ENCODE data around the gene TARM1.

Gene TARM1

DNA sequence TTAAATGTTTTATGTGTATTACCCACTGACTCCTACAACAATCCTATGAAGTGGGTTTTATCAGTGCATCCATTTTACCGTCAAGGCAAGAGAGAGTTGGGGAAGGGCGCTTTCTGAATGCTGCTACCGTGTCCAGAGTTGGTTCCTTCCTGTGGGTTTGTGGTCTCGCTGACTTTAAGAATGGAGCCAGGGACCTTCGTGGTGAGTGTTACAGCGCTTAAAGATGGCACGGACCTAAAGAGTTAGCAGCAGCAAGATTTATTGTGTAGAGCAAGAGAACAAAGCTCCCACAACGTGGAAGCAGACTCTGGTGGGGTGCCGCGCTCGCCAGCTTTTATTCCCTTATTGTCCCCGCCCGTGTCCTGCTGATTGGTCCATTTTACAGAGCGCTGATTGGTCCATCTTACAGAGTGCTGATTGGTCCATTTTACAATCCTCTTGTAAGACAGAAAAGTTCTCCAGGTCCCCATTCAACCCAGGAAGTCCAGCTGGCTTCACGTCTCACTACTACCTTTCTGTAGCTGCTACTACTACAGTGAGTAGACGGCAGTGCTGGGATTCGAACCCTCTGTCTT, 13.3 kb upstream of the TARM1 start:
- Histone ChIP-seq H3K79me2 (ENCODE audit: insufficient read depth, low read depth) (no peaks in the 10 kb centered on the region), H3K36me3 (ENCODE audit: insufficient read depth) (no peaks in the 10 kb centered on the region), H3K27me3 (ENCODE audit: insufficient read depth, low read depth) (peaks cover 4% of the 10 kb centered on the region; the same call in 1 of the 2 replicates), H2AFZ (ENCODE audit: low read depth) (no peak overlapping the region), H3K4me2 (no peak overlapping the region), H3K4me1 (ENCODE audit: low read depth, poor library complexity, severe bottlenecking) (no peaks in the 10 kb centered on the region), H3K4me3 (IDR thresholded peaks at IDR 0.05; ENCODE audit: insufficient read depth, low read depth, low read length) (no peak overlapping the region), H3K27ac (no peak overlapping the region), H3K9ac (no peak overlapping the region), H4K20me1 (ENCODE audit: insufficient read depth) (no peaks in the 10 kb centered on the region)
- TF ChIP-seq, protein P1, sequence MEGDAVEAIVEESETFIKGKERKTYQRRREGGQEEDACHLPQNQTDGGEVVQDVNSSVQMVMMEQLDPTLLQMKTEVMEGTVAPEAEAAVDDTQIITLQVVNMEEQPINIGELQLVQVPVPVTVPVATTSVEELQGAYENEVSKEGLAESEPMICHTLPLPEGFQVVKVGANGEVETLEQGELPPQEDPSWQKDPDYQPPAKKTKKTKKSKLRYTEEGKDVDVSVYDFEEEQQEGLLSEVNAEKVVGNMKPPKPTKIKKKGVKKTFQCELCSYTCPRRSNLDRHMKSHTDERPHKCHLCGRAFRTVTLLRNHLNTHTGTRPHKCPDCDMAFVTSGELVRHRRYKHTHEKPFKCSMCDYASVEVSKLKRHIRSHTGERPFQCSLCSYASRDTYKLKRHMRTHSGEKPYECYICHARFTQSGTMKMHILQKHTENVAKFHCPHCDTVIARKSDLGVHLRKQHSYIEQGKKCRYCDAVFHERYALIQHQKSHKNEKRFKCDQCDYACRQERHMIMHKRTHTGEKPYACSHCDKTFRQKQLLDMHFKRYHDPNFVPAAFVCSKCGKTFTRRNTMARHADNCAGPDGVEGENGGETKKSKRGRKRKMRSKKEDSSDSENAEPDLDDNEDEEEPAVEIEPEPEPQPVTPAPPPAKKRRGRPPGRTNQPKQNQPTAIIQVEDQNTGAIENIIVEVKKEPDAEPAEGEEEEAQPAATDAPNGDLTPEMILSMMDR (conservative IDR thresholded peaks at IDR 0.05; ENCODE audit: low read depth, low read length), result no peak

DNA sequence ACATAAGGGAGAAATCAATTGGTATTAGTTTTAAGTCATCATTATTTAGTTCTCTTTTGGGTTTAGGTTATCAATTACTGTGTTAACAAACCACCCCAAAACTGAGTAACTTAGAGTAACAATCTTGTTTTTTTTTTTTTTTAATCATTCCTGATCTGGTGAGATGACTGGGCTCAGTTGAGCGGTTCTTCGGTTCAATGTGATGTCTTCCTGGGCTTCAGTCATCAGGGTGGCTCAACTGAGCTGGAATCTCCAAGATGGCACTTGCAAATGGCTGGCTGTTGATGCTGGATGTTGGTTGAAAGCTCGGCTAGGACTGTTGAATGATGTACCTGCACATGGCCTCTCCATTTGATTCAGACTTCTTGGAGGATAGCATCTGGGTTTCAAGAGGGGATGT, 3.2 kb upstream of the TARM1 start:
- TF ChIP-seq, protein P1 (conservative IDR thresholded peaks at IDR 0.05; ENCODE audit: low read depth, low read length), result no peak
- Histone ChIP-seq H3K9ac (no peak overlapping the region), H3K4me3 (IDR thresholded peaks at IDR 0.05; ENCODE audit: insufficient read depth, low read depth, low read length) (no peak overlapping the region)

DNA sequence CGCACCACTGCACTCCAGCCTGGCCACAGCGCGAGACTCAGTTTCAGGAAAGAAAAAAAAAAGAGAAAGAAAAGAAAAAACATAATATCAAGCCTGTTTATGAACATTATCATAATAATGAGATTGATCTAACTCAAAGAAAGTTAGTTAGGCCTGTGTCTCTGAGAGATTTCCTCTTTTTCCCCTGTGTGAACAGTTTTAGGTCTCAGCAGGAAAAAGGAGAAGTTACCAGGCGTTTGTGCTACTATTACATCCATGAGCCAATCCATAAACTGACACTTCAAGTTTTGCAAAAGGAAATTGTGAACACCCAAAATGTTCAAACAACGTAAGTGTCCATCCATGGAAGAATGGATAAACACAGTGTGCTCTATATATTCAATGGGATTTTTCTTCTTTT, 3.8 kb downstream of the TARM1 start:
- Histone ChIP-seq H3K79me2 (ENCODE audit: insufficient read depth, low read depth) (no peaks in the 10 kb centered on the region), H2AFZ (ENCODE audit: low read depth) (no peak overlapping the region), H4K20me1 (ENCODE audit: insufficient read depth) (no peaks in the 10 kb centered on the region), H3K27me3 (ENCODE audit: insufficient read depth, low read depth) (peaks cover 22% of the 10 kb centered on the region), H3K9ac (no peak overlapping the region), H3K36me3 (ENCODE audit: insufficient read depth) (no peaks in the 10 kb centered on the region), H3K4me2 (no peak overlapping the region), H3K4me3 (IDR thresholded peaks at IDR 0.05; ENCODE audit: insufficient read depth, low read depth, low read length) (no peak overlapping the region), H3K27ac (no peak overlapping the region), H3K4me1 (ENCODE audit: low read depth, poor library complexity, severe bottlenecking) (no peaks in the 10 kb centered on the region)
- TF ChIP-seq, protein P1 (conservative IDR thresholded peaks at IDR 0.05; ENCODE audit: low read depth, low read length), result no peak

More for the DNA sequence above, 3.2 kb upstream of the TARM1 start:
- peaks cover 3% of the 10 kb centered on the region for H3K27me3 ChIP-seq (ENCODE audit: insufficient read depth, low read depth)
- no peak overlapping the region for H3K4me2 ChIP-seq
- no peaks in the 10 kb centered on the region for H3K79me2 ChIP-seq (ENCODE audit: insufficient read depth, low read depth)
- H3K4me1 ChIP-seq (ENCODE audit: low read depth, poor library complexity, severe bottlenecking), result no peaks in the 10 kb centered on the region
- H4K20me1 ChIP-seq (ENCODE audit: insufficient read depth), result no peaks in the 10 kb centered on the region
- no peak overlapping the region for H3K27ac ChIP-seq
- no peaks in the 10 kb centered on the region; the same call in 1 of the 2 replicates for H3K36me3 ChIP-seq (ENCODE audit: insufficient read depth)
- H2AFZ ChIP-seq (ENCODE audit: low read depth), result no peak overlapping the region

DNA sequence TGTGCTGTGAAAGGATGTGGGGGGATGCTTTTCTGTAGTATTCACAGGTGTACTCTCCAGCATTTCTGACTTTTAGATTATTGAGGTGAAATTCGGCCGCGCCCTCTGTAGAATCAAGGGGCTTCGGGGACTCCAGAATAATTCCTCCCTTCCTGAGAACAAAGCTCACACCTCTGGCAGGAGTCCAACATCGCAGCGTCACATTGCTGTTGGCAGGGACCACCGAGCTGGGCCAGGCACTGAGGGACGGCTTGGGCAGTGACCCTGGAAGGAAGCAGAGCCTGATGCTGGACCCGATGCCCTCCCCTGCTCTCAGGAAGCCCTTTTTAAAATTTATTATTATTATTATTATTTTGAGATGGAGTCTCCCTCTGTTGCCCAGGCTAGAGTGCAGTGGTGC, 6.3 kb downstream of the TARM1 start:
- H3K36me3 ChIP-seq (ENCODE audit: insufficient read depth), result no peaks in the 10 kb centered on the region
- H3K4me1 ChIP-seq (ENCODE audit: low read depth, poor library complexity, severe bottlenecking), result no peaks in the 10 kb centered on the region
- TF ChIP-seq, protein P1 (conservative IDR thresholded peaks at IDR 0.05; ENCODE audit: low read depth, low read length), result no peak
- H3K4me3 ChIP-seq (IDR thresholded peaks at IDR 0.05; ENCODE audit: insufficient read depth, low read depth, low read length), result no peak overlapping the region
- peaks cover 22% of the 10 kb centered on the region for H3K27me3 ChIP-seq (ENCODE audit: insufficient read depth, low read depth)
- no peaks in the 10 kb centered on the region for H4K20me1 ChIP-seq (ENCODE audit: insufficient read depth)
- no peak overlapping the region for H3K9ac ChIP-seq
- H3K27ac ChIP-seq, result no peak overlapping the region
- H3K79me2 ChIP-seq (ENCODE audit: insufficient read depth, low read depth), result no peaks in the 10 kb centered on the region
- no peak overlapping the region for H2AFZ ChIP-seq (ENCODE audit: low read depth)
- H3K4me2 ChIP-seq, result no peak overlapping the region

All from KMS-11 (cell line).